Endothelial cell (in vitro differentiated cells): ENCODE measurements around the gene ALPG. TPM values are rescaled to one million over a fixed set of nuclear protein-coding genes. Genes with fewer than 3 reads are reported as not detected.

Experiments used
- DNase-seq: peaks from one replicate; pipeline ENCODE4 v3.0.0; 2021; ENCODE audit warnings: low spot score
- H3K27ac Mint-ChIP-seq: one replicate; pipeline ENCODE4 v1.8.0; 2021; ENCODE audit warnings: mixed read lengths, inconsistent platforms; ENCODE audit not compliant: unreplicated experiment
- H3K27me3 Mint-ChIP-seq: one replicate; pipeline ENCODE4 v1.8.0; 2021; ENCODE audit warnings: mild to moderate bottlenecking, moderate library complexity, mixed read lengths, inconsistent platforms; ENCODE audit not compliant: unreplicated experiment
- H3K36me3 Mint-ChIP-seq: one replicate; pipeline ENCODE4 v1.8.0; 2021; ENCODE audit warnings: mild to moderate bottlenecking, low read depth, mixed read lengths, inconsistent platforms; ENCODE audit not compliant: unreplicated experiment
- H3K4me1 Mint-ChIP-seq: one replicate; pipeline ENCODE4 v1.8.0; 2021; ENCODE audit warnings: mild to moderate bottlenecking, mixed read lengths, inconsistent platforms; ENCODE audit not compliant: unreplicated experiment
- H3K4me3 Mint-ChIP-seq: one replicate; pipeline ENCODE4 v1.8.0; 2021; ENCODE audit warnings: mild to moderate bottlenecking, mixed read lengths, inconsistent platforms; ENCODE audit not compliant: unreplicated experiment
- H3K9me3 Mint-ChIP-seq: one replicate; pipeline ENCODE4 v1.8.0; 2021; ENCODE audit warnings: mixed read lengths, inconsistent platforms; ENCODE audit not compliant: unreplicated experiment
- total RNA-seq: library from RNA; stranded (reverse); fragmentation: NEBNext Ultra II Directional; extraction: Animal tissue kit (Norgen Biotek cat#: 25700); gene quantifications from one replicate; pipeline ENCODE4 v1.2.1, GENCODE V29; 2021; ENCODE audit not compliant: unreplicated experiment
- TF ChIP-seq, protein P1 (sequence below): fragments of 200-600 bp; sonication (generic); IDR thresholded peaks from one replicate; pipeline ENCODE4 v1.5.0; 2021; ENCODE audit warnings: antibody characterized with exemption; ENCODE audit not compliant: unreplicated experiment

Gene ALPG
- total RNA-seq, 1 donor from 2014 or later, result not detected

DNA sequence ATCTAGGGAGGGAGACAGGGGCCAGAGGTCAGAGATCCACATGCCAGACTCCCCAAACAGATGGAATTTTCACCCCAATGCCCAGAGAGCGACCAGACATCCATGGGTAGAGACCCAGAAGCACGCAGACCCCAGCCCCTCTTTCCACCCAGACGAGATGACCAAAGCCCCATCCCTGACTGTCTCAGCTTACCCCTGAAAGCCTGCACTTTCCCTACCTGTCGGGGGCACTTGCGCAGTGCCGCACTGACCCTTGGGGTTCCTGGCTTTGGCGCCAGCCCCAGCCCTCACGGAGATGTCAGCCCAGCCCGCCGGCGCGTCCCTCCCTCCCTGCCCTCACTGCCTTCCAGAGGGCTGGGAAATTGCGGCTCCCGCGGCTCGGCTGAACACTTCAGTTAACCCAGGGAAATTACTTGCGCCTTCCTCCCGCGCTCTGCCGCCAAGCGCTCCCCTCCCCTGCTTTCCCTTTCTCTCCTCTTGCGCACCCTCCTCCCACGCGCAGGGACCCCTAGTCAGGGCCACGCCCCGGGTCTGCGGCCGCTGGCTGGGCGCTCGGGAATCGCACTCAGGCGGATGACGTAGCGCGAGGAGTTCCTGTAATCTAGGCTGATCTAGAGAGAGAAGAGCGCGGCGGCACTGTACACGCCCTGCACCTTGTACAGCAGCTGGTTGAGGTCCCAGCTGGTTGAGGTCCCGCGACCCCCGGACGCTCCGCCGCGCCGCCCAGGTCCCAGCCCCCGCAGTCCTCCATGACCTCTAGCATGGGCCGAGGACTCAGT is 12.0 kb downstream of the ALPG start:
- peak overlapping the region; percentile 32 for H3K4me3 Mint-ChIP-seq
- no peak for DNase-seq
- H3K27ac Mint-ChIP-seq, result no peak overlapping the region
- H3K27me3 Mint-ChIP-seq, result peaks cover 19% of the 10 kb centered on the region
- no peaks in the 10 kb centered on the region for H3K9me3 Mint-ChIP-seq
- TF ChIP-seq, protein P1, sequence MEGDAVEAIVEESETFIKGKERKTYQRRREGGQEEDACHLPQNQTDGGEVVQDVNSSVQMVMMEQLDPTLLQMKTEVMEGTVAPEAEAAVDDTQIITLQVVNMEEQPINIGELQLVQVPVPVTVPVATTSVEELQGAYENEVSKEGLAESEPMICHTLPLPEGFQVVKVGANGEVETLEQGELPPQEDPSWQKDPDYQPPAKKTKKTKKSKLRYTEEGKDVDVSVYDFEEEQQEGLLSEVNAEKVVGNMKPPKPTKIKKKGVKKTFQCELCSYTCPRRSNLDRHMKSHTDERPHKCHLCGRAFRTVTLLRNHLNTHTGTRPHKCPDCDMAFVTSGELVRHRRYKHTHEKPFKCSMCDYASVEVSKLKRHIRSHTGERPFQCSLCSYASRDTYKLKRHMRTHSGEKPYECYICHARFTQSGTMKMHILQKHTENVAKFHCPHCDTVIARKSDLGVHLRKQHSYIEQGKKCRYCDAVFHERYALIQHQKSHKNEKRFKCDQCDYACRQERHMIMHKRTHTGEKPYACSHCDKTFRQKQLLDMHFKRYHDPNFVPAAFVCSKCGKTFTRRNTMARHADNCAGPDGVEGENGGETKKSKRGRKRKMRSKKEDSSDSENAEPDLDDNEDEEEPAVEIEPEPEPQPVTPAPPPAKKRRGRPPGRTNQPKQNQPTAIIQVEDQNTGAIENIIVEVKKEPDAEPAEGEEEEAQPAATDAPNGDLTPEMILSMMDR, result no peak
- peaks cover 6% of the 10 kb centered on the region for H3K4me1 Mint-ChIP-seq
- peaks cover 7% of the 10 kb centered on the region for H3K36me3 Mint-ChIP-seq

DNA sequence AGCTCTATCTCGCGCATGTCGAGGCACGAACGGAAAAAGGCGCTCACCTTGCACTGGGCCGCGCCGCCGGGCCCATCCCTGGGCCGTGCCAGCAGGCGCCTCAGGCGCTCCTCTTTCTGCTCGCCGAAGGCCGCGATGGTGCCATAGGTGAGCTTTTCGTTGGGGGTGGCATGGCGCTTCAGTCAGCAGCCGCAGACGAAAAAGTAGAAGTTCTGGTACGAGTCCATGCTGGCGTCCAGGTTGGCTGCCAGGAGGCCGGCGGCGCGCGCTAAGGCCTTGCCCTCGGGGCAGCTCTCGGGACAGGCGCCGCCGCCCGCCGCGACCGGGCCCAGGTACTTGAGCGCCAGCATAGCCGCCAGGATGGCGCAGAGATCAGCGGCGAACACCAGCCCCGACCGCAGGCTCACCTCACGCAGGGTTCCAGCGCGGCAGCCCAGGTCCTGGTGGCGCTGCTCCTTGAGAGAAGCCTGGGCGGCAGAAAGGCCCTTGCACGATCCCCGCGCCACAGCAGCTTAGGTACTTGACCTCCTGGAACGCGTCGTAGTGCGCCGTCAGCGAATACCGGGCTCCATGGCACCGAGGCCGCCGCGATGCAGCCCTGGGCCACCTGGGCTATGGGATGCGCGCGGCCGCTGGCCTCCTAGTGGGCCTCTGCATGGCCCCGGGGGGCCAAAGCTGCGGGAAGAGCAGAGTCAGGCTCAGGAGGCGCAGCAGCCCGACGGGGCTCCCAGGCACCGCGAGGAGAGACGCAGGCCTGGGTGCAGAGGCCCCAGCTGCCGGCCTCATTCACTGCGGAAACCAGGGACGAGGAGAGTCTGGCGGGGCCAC is 12.8 kb downstream of the ALPG start:
- no peak overlapping the region for H3K4me3 Mint-ChIP-seq
- no peak for DNase-seq
- no peak overlapping the region for H3K27ac Mint-ChIP-seq
- TF ChIP-seq, protein P1, result no peak
- H3K36me3 Mint-ChIP-seq, result peaks cover 7% of the 10 kb centered on the region
- peaks cover 21% of the 10 kb centered on the region for H3K27me3 Mint-ChIP-seq
- peaks cover 6% of the 10 kb centered on the region for H3K4me1 Mint-ChIP-seq
- H3K9me3 Mint-ChIP-seq, result no peaks in the 10 kb centered on the region

DNA sequence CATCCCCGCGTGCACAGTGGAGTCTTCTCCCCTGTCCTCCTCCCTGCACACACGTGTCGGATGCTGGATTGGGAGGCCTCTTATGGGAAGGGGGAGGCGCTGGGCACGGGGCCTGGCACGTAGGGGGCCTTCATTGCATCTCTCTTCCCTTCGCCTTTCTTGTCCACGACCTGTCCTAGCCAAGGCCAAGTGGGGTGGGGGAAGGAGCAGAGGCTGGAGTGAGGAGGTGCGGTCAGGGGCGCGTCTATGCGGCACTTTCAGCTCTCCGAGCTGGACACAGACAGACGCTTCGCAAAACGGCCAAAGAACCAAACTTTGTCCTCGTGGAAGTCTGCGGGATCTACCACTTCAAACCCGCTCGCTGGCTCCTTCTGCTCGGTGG is 13.4 kb downstream of the ALPG start:
- Mint-ChIP-seq H3K27ac (no peak overlapping the region), H3K4me3 (no peak overlapping the region), H3K9me3 (no peaks in the 10 kb centered on the region)

DNA sequence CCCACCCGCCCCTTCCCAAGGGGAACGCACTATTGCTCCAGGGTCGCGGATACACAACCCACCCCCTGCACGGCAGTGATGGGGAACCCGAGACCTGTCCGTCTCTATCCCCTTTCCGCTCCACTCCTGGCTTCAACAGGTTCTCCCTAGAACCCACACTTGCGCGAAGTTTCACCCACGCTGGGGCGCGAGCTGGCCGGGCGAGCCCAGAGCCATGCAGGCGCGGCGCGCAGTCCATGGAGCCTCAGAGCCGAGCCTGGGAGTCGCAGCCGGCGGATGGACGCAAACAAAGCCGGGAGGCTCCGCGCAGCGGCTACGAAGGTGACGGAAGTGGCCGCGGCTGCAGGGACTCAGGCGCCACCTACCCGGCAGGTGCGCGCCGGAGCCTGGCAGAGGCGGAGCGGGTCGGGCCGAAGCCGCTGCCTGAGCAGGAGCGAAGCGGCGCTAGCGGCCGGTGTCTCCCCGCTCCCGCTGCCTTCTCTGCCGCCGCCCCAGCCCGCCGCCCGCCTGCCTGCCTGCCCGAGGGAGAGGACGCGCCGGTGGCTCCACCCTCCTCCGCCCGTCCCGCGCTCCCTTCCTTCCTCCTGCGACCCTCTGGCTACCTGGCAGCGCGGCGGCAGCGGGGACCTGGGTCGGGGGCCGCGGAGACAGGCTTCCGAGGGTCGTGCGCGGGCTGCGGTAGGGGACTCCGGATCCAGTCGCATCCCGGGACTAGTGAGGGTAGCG is 14.0 kb downstream of the ALPG start:
- Mint-ChIP-seq H3K36me3 (peaks cover 7% of the 10 kb centered on the region), H3K9me3 (no peaks in the 10 kb centered on the region), H3K4me1 (peaks cover 6% of the 10 kb centered on the region), H3K27ac (no peak overlapping the region), H3K4me3 (no peak overlapping the region), H3K27me3 (peaks cover 18% of the 10 kb centered on the region)
- DNase-seq, result peak; percentile 33
- TF ChIP-seq, protein P1, result no peak

More for the DNA sequence above, 13.4 kb downstream of the ALPG start:
- TF ChIP-seq, protein P1, result no peak
- Mint-ChIP-seq H3K27me3 (peaks cover 21% of the 10 kb centered on the region), H3K4me1 (peaks cover 6% of the 10 kb centered on the region), H3K36me3 (peaks cover 7% of the 10 kb centered on the region)
- DNase-seq, result no peak
